Progenitor cell of endocrine pancreas (in vitro differentiated cells): ENCODE measurements around the gene PPP3CA. TPM values are rescaled to one million over a fixed set of nuclear protein-coding genes. Genes with fewer than 3 reads are reported as not detected.

Experiments used
- DNase-seq: peaks from one replicate; pipeline ENCODE4 v3.0.0; 2021; ENCODE audit warnings: low spot score; ENCODE audit not compliant: unreplicated experiment
- H3K27ac Mint-ChIP-seq: 2 replicates; pipeline ENCODE4 v1.8.0; 2021; ENCODE audit warnings: mild to moderate bottlenecking, moderate library complexity, mixed read lengths
- H3K27me3 Mint-ChIP-seq: 2 replicates; pipeline ENCODE4 v1.8.0; 2021; ENCODE audit warnings: mixed read lengths
- H3K36me3 Mint-ChIP-seq: 2 replicates; pipeline ENCODE4 v1.8.0; 2022; ENCODE audit warnings: mixed read lengths; ENCODE audit not compliant: insufficient read depth
- H3K4me1 Mint-ChIP-seq: 2 replicates; pipeline ENCODE4 v1.8.0; 2021; ENCODE audit warnings: low read depth, mixed read lengths
- H3K4me3 Mint-ChIP-seq: 2 replicates; pipeline ENCODE4 v1.8.0; 2021; ENCODE audit warnings: low read depth, mild to moderate bottlenecking, moderate library complexity, mixed read lengths
- H3K9me3 Mint-ChIP-seq: 2 replicates; pipeline ENCODE4 v1.8.0; 2021; ENCODE audit warnings: low read depth, mixed read lengths
- CTCF ChIP-seq: fragments of 200-600 bp; sonication (generic); IDR thresholded peaks from one replicate; pipeline ENCODE4 v1.5.0; 2021; ENCODE audit warnings: antibody characterized with exemption, mild to moderate bottlenecking; ENCODE audit not compliant: unreplicated experiment
- total RNA-seq: library from RNA; stranded (reverse); gene quantifications from 2 replicates; pipeline ENCODE4 v1.2.1, GENCODE V29; 2021

Gene PPP3CA
- total RNA-seq, 1 donor from 2014 or later, result 22.5 TPM

- Mint-ChIP-seq H3K36me3 (no peaks in the 10 kb centered on the region), H3K27ac (peak overlapping the region; percentile 98), H3K4me3 (peak overlapping the region; percentile 95), H3K27me3 (peaks cover 6% of the 10 kb centered on the region), H3K9me3 (no peaks in the 10 kb centered on the region), H3K4me1 (peaks cover 14% of the 10 kb centered on the region)
- DNase-seq, result no peak
- no peak for TF ChIP-seq CTCF
Measured at GRCh38 chr4:101348995-101349800, 1.9 kb upstream of the PPP3CA start.

GRCh38 chr4:101348367-101348827 lies 1.1 kb upstream of the PPP3CA start:
- Mint-ChIP-seq H3K4me1 (peaks cover 14% of the 10 kb centered on the region), H3K9me3 (no peaks in the 10 kb centered on the region), H3K27me3 (peaks cover 6% of the 10 kb centered on the region), H3K27ac (peak overlapping the region; percentile 98), H3K36me3 (no peaks in the 10 kb centered on the region), H3K4me3 (peak overlapping the region; percentile 95)
- no peak for TF ChIP-seq CTCF
- DNase-seq, result no peak

GRCh38 chr4:101347557-101348366 lies 436 bp upstream of the PPP3CA start:
- no peaks in the 10 kb centered on the region for H3K36me3 Mint-ChIP-seq
- H3K27me3 Mint-ChIP-seq, result peaks cover 6% of the 10 kb centered on the region
- no peaks in the 10 kb centered on the region for H3K9me3 Mint-ChIP-seq
- DNase-seq, result peak; percentile 100
- peak overlapping the region; percentile 98 for H3K27ac Mint-ChIP-seq
- no peak for TF ChIP-seq CTCF
- peaks cover 14% of the 10 kb centered on the region for H3K4me1 Mint-ChIP-seq
- peak overlapping the region; percentile 95 for H3K4me3 Mint-ChIP-seq

- TF ChIP-seq CTCF, result no peak
- Mint-ChIP-seq H3K36me3 (no peaks in the 10 kb centered on the region), H3K9me3 (no peaks in the 10 kb centered on the region), H3K4me1 (peaks cover 14% of the 10 kb centered on the region), H3K4me3 (peak overlapping the region; percentile 95), H3K27ac (peak overlapping the region; percentile 96), H3K27me3 (peaks cover 6% of the 10 kb centered on the region)
- DNase-seq, result peak; percentile 43
Measured at GRCh38 chr4:101346351-101347266, 717 bp downstream of the PPP3CA start.
